Stimulated activated CD4-positive, alpha-beta T cell treated with anti-CD3 and anti-CD28 coated beads, Interleukin-2, amount 100 ng/mL, for 48 hours (primary cell): ENCODE results near the gene TNNI3K.

Experiments
- DNase-seq, 2 donors: peaks; one replicate each; pipeline ENCODE4 v3.0.0-alpha.2; 2020

The TNNI3K gene

DNA sequence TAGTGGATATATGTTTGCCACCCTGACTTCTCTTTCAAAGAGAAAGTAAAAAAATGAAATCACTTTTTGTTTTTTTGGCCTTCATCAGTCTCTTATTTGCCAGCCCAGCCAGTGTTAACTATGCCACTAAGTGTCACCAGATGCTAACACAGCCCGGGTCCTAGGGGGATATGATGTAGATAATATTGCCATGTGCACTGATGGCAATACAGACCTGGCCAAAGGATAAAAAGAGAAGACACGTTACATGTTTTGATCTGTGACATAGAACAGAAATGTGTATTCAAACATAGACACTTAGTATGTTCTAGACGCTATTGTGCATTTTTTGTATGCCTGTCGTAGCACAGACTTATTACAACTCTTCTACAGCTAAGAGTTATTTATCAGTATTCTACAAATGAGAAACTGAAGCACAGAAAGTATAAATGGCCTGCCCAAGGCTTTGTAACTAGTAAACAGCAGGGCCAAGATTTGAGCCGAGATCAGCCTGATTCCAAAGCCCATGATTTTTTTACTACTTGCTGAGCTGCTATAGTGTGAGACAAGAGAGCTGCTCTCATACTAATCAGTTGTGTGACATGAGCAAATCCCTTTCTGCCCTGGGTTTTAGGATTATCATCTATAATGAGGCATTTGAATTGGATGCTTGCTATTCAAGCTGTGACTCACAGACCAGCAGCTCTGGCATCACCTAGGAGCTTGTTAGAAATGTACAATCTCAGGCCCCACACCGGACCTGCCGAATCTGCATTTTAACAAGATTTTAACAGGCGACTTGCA, 270.9 kb downstream of the TNNI3K start:
- DNase-seq = no peak

DNA sequence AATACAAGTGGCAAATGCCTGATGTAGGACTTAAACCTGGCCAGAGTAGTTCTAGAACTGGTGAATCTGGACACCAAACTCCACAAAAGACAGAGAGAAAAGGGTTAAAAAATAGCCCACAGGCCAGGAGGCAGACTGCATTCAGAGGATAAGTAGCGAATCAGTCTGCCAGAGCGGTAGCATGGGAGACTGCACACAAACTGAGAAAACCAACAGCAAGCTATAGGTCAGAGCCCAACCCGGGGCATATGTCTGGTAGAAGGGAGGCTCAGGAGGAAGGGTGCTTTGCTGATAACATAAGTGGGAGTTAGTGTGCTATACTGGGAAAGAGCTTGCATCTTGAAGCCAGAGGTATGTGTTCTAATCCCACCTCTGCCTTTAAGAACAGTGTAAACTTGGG, 273.3 kb downstream of the TNNI3K start:
- DNase-seq = no peak

DNA sequence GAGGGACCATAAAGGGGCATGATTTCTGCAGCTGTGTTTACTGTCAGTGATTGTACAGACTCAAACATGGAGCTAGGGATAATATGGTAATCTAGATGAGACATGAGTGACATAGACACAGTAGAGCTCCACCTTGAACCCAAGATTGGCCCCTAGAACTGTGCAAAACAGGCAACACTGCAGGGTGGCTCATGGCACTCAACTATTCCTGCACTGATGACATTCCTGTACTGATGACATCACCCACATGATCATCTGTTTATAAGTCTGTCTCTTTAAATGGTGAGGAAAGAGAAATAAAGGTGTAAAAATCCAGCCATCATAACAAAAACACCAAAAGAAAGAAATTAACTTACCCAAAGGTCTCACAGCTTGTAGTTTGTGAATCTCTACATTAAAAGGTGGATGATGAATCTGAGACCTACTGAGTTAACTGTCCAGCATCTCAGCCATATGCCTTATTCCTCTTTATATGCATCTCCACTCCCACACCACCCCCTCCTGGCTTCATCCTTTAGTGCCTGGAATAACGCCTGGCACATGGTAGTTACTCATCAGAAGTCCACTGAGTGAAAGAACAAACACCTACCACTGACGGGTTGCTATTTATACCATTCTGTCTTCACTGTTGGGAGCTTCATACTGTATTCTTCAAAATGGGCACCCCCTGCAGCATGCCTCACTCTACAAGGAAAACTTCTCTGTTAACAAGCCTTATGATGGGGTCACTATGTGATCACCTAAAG, 277.2 kb downstream of the TNNI3K start, which contains the start of gene LRRC53:
Gene LRRC53 (minus strand): TSS at position 442 of the 746 bp plus-strand sequence. CDS start 29,262 bp downstream, outside the sequence.
- DNase-seq = no peak

DNA sequence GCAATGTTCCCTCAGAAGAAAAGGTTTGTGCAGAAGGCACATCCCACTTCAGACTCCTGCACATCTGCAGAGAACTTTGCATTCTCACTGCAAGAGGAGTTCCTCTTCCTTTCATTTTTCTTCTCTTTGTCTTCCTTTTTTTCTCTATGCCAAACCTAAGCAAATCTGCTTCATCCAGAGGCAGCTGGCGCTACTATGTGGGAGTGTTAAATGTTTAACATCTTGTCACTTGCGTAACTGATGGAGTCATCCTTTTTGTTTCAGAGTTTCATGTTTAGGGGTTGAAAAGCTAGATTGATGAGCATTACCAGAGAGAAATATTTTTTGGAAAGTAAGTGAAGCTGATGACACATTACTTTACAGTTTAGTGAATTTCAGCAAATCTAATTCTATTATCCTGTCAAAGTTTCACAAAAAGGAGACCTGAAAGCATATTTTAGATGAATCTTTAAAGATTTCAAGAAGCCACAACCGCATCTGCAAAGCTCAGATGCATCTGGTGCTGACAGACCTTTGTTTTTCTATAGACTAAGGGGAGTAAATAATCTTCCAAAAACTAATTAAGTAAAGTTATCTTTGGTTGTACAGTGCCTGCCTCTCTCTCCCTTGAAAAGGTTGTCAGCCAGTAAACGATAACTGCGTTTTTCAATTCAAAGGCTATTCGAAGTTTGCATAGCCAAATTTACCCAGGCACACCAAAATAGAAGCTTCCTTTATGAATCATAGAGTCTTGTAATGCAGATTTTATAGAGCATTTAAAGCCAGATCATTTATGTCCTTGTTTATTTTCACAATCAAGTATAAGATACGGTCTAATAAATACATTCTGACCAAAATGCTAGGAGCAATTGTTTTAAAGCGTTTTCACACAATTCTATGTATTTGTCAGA, 278.5 kb downstream of the TNNI3K start:
- DNase-seq = no peak

DNA sequence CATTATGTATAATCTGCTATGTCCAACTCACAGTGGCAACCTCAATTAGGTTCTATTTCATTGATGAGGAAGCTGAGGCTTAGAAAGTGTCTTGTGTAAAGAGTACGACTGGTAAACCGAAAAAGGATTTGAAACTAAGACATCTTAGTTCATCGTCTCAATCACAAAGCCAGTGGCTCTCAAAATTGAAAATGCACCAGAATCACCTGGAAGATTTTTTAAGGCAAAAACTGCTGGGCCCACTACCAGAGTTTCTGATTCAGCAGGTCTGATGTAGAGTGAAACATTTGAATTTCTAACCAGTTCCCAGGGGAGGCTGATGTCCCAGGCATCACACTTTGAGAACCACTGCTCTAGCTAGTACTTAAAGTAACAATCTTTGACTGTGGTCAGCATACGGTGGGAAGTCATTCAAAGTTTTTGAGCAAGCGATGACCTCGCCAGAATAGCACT, 282.4 kb downstream of the TNNI3K start:
- no peak for DNase-seq

DNA sequence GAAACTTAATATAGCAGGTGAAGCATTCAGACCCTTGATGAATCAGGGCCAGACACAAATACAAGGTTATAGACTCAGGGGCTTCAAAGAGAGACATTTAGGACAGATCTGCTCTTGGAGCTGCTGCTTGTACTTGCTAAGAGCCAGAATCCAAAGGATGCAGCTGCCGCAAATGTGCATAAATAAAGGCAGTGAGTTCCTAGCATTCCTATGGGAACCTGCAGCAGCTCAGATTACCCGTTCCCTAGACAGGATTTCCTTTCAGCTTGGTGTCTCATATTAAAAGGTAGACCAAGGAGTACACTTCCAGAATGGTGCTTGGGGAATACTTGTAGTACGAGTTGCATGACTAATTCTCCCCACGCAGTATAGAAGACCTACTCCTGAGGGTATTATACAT, 287.0 kb downstream of the TNNI3K start:
- DNase-seq = no peak

DNA sequence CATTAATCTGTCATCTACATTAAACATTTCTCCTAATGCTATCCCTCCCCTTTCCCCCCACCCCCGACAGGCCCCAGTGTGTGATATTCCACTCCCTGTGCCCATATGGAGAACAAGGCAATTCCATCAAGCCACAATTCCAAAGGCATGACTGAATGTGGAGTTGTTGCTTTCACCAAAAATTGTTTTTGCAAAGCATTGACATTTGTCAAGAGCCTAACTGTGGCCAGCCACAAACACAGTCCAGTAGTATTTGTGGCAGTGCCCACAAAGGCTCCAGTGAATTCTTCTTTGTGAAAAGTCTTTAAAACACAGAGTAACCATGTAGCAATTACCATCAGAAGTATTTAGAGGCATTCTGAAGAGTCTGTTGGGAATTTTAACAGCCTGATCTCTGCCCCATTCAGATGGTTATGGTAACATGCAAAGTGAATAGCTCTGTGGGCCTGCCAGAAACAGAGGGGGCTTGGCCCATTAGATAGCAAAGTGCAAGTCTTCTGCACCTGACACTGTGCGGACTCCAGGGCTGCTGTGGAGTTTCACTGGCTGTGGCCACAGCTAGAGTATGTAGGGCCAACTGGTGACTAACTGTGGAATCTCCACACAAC, 288.8 kb downstream of the TNNI3K start:
- DNase-seq = no peak

DNA sequence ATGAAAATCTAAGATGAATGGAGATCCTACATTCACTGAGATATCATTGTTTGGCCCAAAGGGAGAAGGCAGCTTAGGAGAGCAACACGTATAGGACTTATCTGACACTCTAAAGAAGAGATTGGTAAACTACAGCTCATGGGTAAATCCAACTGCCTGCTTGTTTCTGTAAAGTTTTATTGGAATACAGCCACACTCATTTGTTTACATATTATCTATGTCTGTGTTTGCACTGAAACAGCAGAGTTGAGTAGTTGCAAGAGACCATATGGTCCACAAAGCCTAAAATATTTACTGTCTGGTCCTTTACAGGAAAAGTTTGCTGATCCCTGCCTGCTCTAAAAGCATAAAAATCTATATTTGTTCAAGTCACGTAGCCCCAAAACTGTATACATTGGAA, 291.5 kb downstream of the TNNI3K start:
- DNase-seq = no peak

DNA sequence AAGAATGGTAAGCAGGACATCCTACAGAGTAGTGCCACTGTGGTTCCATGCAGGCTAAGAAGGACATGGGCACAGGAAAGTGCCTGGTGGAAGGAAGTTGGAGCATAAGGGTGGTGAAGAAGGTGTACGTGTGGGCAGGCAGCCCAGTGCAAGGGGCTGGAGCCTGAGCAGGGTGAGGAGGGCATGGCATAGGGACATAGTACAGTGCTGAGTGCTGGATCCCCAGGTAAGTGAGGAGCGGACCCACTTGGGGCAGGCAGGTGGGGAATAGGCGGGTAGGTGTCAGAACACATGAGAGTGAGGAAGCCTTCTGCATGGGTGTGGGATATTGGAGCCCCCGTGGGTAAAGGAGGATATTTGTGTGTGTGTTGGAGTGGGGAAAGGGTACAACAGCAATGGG, 292.9 kb downstream of the TNNI3K start:
- no peak for DNase-seq

DNA sequence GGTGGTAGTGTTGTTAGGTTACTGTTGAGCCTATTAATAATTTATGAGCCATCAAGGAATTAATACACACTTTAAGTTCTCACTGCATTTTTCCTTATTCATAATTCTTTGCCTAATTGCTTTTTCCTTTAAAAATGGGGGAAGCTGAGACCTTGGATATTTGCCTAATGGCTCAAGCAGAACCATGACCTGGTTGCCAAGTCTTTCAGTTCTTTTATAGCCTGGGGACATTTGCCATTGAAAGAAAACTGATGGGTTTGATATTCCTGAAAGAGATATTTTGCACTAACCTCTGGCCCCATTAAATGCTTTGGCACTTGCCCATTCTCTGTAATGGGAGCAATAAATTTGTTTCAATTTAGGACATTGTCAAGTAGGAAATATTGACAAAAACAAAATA, 295.7 kb downstream of the TNNI3K start:
- no peak for DNase-seq

DNA sequence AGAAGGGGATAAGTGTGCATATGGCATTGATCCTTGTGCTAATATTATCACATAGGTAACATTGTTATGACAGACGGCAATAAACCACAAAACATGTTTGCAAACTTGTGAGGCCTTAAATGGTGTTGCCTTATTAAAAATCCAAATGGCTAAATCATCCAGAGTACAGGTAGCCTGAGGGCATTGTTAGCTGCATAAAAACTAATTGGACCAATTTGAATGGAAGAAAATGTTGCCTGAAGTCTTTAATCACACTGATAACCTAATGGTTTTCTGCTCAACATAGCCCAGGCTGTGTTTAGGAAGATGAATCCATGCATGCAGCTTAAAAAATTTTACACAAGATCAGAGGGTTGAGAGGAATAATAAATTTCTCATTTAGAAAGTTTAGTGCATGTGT, 296.6 kb downstream of the TNNI3K start:
- no peak for DNase-seq

DNA sequence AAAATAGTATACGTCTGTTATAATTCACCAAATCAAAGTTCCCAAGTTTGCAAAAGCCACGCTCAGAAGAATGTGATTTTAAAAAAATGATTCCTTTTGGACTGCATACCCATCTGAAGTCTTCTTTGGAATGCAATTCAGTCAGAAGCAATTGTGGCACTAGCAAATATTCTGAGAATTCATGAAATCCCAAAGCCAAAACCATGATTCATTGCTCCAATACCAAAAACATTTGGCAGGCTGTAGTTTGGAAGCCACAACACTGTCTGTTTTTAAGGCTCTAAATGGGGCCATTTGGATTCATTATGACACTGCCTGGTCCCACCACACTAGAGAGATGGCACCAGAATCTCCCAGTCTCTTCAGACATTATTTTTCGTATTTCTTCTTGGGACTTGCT, 299.1 kb downstream of the TNNI3K start:
- no peak for DNase-seq

DNA sequence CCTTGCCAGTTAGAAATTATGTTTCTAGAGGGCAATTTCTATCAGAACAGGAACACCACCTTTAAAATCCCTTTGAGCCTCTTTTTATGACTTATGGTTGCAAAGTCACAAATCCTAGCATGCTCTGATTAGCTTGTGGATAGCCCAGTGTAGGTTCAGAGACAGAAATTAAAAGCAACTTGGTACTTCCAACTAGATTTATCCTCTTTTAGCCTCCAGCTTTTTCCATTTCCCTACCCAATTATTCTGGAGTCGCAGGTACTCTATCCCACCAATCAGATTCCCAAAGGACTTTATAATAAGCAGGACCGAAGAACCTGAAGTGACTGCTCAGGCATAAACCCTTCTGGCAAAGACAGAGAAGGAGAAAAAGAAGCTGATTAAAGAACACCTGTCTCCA, 310.6 kb downstream of the TNNI3K start:
- DNase-seq = no peak

DNA sequence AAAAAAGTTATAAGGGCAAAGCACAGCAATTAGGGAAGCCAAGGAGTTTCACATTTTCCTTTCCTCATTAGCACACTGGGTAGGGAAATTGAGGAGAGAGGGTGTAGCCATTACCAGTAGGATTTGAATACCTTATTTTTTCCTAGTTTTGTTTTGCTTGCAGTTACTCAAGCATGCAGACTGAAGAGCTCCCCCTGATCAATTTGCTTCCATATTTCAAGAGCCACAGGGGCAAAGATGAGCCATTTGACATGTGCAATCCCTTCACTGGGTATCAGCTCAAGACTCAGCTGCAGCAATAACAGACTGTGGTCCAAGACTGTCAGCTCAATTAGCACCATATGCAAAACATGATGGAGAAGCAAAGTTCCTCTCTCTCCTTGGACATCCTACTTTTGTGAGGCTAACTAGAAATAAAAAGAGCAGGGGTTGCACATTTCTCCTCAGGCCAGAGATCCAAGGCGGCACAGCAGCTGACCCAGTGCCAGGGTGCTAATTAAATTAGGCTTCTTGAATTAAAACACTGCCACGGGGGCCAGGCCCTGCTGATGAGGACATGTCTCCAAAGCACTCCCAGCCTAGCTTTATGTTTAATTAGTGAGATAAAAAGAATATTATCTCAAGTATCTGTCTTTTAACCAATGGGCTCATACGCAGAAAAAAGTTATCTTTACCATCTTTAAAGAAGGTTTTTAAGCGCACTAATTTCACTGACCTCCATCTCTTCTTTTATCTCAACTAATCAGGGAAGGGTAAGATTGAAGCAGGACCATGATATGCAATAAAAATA, 314.0 kb downstream of the TNNI3K start:
- DNase-seq = no peak

DNA sequence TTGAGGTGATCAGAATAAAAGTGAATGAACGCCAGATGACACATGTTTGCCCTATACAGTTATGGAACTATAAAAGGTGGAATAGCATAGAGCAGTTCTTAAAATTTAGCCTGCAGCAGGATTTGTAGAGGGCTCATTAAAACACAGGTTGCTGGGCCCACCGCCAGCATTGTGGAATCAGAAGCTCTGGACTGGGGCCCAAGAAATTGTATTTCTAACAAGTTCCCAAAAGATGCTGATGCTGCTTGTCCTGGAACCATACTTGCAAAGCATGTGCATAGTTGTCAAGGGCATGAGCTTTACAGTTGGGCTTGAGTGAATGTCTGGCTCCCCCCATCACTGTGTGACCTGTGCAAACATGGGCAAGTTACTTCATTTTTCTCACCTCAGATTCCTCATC, 314.7 kb downstream of the TNNI3K start:
- DNase-seq = no peak

DNA sequence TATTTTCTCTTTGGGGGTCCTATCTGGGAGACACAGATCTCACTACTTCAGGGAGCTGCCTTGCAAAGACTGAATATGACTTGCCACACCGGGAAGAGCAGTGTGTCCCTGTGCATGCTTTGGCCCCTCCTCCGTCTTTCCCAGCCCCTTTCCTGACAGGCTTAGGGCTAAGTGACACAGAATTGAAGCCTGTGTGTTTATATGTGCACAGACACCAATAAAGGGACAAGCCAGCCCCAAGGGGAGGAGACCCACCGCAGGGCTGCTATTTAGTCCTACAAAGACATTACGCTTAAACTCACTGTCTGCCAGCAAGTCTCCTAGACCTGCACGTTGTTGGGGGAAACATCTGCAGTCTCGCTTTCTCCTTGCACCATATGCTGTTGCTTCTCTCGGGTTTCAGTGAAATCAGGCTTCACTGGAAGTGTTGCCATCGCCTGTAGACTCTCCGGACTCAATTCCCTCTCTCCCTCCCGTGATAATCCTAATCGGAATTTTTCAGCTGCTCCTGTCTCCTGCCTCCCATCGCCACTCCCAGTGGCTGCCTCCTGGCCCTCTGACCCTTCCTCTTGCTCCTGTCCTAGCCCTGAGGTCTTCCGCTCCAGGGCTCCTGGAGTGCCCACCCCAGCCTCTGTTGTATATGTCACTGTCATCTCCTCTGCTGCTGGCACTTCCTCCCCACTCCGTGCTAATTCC, 335.8 kb downstream of the TNNI3K start:
- DNase-seq = no peak

DNA sequence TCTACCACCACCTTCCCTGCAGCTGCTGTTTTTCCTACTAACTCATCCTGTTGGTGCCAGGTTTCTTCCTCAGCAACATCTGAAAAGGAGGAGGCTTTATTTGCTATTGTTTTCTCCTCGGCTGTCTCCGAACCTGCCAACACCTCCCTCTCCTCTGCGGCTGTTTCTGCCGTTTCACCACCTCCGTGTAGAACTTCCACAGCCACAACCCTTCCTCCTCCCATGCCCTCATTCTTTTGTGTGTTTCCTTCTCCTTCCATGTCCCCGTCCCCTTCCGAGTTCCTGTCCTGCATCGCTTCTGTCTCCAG, 336.3 kb downstream of the TNNI3K start:
- no peak for DNase-seq

DNA sequence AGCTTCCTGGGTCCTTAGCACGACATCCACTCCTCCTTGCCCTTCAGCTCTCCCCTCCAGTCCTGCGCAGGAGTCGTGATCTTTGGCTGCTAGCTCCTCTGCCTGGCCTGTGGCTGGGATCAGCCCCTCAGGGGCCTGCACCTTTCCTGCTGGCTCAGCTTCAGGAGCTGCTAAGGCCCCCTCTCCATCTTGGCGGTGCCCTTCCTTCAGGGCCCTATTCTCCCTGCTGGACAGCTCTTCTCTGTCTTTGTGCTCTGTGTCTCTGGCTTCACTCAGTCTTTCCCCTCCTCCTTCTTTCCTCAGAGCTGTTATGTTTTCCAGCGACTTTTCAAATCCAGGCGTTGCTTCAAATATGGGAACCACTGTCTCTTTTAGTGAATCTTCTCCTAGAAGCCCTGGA, 336.7 kb downstream of the TNNI3K start:
- DNase-seq = no peak

DNA sequence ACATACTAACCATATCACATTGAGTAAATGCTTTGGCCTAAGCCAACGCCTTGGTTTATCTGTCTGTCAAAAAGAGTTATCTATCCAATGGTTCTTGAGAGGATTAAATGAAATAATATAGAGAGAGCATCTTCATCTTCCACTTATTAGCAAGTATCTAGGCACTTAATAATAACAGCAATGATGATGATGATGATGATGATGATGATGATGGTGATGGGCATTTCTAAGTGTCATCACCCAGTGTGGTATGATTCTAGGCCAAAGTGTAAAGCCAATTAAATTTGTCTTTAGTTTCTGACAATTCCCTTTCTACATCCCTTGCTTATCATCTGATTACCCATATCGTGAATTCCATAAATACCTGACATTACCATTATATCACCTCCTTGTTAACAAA, 342.9 kb downstream of the TNNI3K start:
- no peak for DNase-seq

DNA sequence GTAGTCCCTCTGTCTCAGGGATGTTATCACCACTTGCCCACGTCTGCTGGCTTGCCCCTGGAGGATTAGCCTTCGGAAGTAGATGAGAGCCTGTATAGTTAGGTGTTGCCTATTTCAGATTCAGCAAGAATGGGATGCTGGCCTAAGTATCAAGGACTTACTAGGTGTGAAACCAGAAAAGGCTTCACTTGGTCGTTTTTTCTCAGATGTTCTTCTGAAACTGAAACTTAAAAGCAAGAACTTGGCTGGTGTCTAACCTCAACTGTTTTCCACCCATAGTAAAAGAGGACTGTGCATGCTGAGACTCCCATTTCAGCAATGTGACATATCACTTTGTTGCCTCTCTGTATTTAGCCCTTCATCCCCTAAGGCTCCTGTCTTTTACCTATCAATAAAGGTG, 344.2 kb downstream of the TNNI3K start:
- no peak for DNase-seq

DNA sequence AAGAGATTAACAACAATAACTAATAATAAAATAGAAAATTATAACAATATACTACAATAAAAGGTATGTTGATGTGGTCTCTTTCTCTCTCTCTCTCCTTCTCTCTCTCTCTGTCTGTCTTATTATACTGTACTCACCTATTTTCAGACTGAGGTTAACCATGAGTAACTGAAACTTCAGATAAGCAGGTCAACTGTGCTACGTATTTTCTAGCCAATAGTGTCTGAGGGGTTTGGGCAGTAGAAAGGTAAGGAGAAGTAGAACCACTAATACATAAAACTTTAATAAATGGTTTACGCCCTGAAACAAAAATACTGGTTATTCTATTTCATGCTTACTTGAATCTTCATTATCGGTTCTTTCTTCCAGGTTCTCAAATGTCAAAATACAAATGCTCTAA, 348.2 kb downstream of the TNNI3K start:
- DNase-seq = no peak

DNA sequence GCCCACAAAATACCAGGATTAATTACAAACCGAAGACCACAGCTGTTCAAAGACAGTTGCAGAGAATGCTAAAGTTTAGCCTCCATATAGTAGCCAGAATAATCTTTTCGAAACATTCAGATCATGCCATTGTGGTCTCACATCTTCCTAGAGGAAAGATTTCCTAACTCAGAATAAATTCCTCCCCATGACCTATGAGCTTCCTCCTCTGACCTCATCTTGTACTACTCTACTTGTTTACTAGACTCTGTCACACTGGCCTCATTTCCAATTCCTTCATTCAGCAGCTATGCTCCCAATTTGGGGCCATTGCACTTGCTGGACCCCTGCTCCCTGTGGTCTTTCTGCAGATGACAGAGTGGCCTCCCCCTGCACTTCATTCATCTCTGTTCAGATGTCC, 349.0 kb downstream of the TNNI3K start:
- no peak for DNase-seq
